Gastrocnemius medialis (tissue), 4 donors: ENCODE measurements around the gene TRIM16. TPM values are rescaled to one million over a fixed set of nuclear protein-coding genes. Genes with fewer than 3 reads are reported as not detected.
"Not testable (repeated sequence)": the region's sequence is repeated elsewhere in the genome, so short reads cannot be mapped to it uniquely, and the experiment has no call there.

Experiments used
- ATAC-seq, 2 donors: fragments of 150-250 bp; one replicate each; pipeline ENCODE4 v1.9.1; 2016
- DNase-seq, 2 donors: peaks; one replicate each; pipeline ENCODE4 v3.0.0-alpha.2; 2019
- H3K27ac ChIP-seq, 4 donors: fragments of 200-600 bp; sonication (generic); 1 replicate in 1 of 4; 2 replicates in 3 of 4; pipeline ENCODE4 v1.5.1; 2016 to 2018; ENCODE audit warnings: mild to moderate bottlenecking in 2 of 4, moderate library complexity in 1 of 4
- H3K27me3 ChIP-seq, 3 donors: fragments of 200-600 bp; sonication (generic) in 2 of 3; 1 replicate in 1 of 3; 2 replicates in 2 of 3; pipeline versions ENCODE4 v1.5.1 to v1.6.0; 2016 to 2019; ENCODE audit warnings: mild to moderate bottlenecking in 1 of 3, moderate library complexity in 1 of 3
- H3K36me3 ChIP-seq, 2 donors: fragments of 200-600 bp; sonication (generic) in 1 of 2; one replicate each; pipeline ENCODE4 v1.5.1; 2017 to 2018
- H3K4me1 ChIP-seq, 2 donors: fragments of 200-600 bp; sonication (generic) in 1 of 2; one replicate each; pipeline ENCODE4 v1.5.1; 2016 to 2017; ENCODE audit warnings: mild to moderate bottlenecking in 2 of 2
- H3K4me3 ChIP-seq, 4 donors: fragments of 200-600 bp; sonication (generic) in 3 of 4; 1 replicate in 1 of 4; 2 replicates in 3 of 4; pipeline ENCODE4 v1.5.1; 2016 to 2019; ENCODE audit warnings: mild to moderate bottlenecking in 2 of 4
- H3K9me3 ChIP-seq, 3 donors: fragments of 200-600 bp; sonication (generic) in 2 of 3; 1 replicate in 1 of 3; 2 replicates in 2 of 3; pipeline ENCODE4 v1.5.1; 2016 to 2019
- CTCF ChIP-seq, 5 experiments: fragments of 450-650 bp in 3 of 5; fragments of 200-600 bp in 2 of 5; sonication (generic) in 2 of 5; IDR thresholded peaks in 4 of 5; conservative IDR thresholded peaks in 1 of 5; 1 replicate in 4 of 5; 2 replicates in 1 of 5; pipeline ENCODE4 v1.5.1; 2016 to 2019; ENCODE audit warnings: antibody characterized with exemption in 5 of 5, mild to moderate bottlenecking in 3 of 5, moderate library complexity in 3 of 5
- POLR2A ChIP-seq, 2 donors: fragments of 450-650 bp; IDR thresholded peaks; one replicate each; pipeline ENCODE4 v1.6.1; 2017; ENCODE audit warnings: antibody characterized with exemption in 2 of 2, mild to moderate bottlenecking in 2 of 2, moderate library complexity in 2 of 2
- in situ Hi-C, 4 donors: fragments of 200-750 bp; cut with MboI; loops; one replicate each; pipeline versions ENCODE4 v1.15.0 to v1.8.0; 2017; ENCODE audit warnings: low sequenced_read_pairs in 4 of 4
- intact Hi-C: fragments of 100-400 bp; cut with DNase I; formaldehyde crosslinking; loops from one replicate; pipeline ENCODE4 v1.15.1; 2023; ENCODE audit warnings: low total_unique reads
- total RNA-seq, 4 donors: library from RNA; depleted of rRNA; stranded (reverse); fragments of >200 nt; gene quantifications; one replicate each; pipeline versions ENCODE4 v1.1.0 to v1.2.3, GENCODE V29; 2016

TRIM16 gene
- total RNA-seq, 4 donors from 2014 or later, result 14.0 to 33.0 (median 21.2) TPM

- DNase-seq, result peak; percentile 89 to 95
- TF ChIP-seq CTCF (IDR thresholded peaks at IDR 0.05 in 4 of 5, conservative IDR thresholded peaks at IDR 0.05 in 1 of 5) (no peak), POLR2A (IDR thresholded peaks at IDR 0.05) (peak; percentile 51 to 71)
- intact Hi-C loops (no loop called here), in situ Hi-C loops (no loop called here)
- peaks cover 21 to 22% of the 10 kb centered on the region in 2 donors for H3K4me1 ChIP-seq
- no peaks in the 10 kb centered on the region for H3K27me3 ChIP-seq
- no peaks in the 10 kb centered on the region for H3K9me3 ChIP-seq
- no peaks in the 10 kb centered on the region for H3K36me3 ChIP-seq
- peak overlapping the region; percentile 61 to 79 (median 68) for H3K4me3 ChIP-seq
- H3K27ac ChIP-seq, result peak overlapping the region; percentile 80 to 86 (median 82)
- ATAC-seq, result peak; percentile 93 to 95
These were observed 32.5 kb downstream of the TRIM16 start for GRCh38 chr17:15651583-15652110.

- ATAC-seq, result peak; percentile 2 to 5
- peaks cover 21 to 22% of the 10 kb centered on the region in 2 donors for H3K4me1 ChIP-seq
- intact Hi-C loops, result no loop called here
- H3K4me3 ChIP-seq, result peak overlapping the region; percentile 61 to 79 (median 68)
- H3K27ac ChIP-seq, result peak overlapping the region; percentile 80 to 86 (median 82)
- TF ChIP-seq CTCF (IDR thresholded peaks at IDR 0.05 in 4 of 5, conservative IDR thresholded peaks at IDR 0.05 in 1 of 5) (no peak), POLR2A (IDR thresholded peaks at IDR 0.05) (no peak)
- H3K36me3 ChIP-seq, result no peaks in the 10 kb centered on the region
- no peak for DNase-seq
- H3K27me3 ChIP-seq, result no peaks in the 10 kb centered on the region
- in situ Hi-C loops, result no loop called here
- H3K9me3 ChIP-seq, result no peaks in the 10 kb centered on the region
These were observed 33.1 kb downstream of the TRIM16 start for GRCh38 chr17:15650741-15651582.

- Histone ChIP-seq H3K27ac (peak overlapping the region; percentile 80 to 86 (median 82)), H3K27me3 (no peaks in the 10 kb centered on the region), H3K4me1 (peaks cover 28 to 30% of the 10 kb centered on the region in 2 donors), H3K4me3 (peak overlapping the region; percentile 61 to 79 (median 68)), H3K36me3 (no peaks in the 10 kb centered on the region), H3K9me3 (no peaks in the 10 kb centered on the region)
- no peak for TF ChIP-seq POLR2A (IDR thresholded peaks at IDR 0.05)
- no peak for TF ChIP-seq CTCF (IDR thresholded peaks at IDR 0.05 in 4 of 5, conservative IDR thresholded peaks at IDR 0.05 in 1 of 5)
- intact Hi-C loops, result no loop called here
- in situ Hi-C loops, result no loop called here
- DNase-seq (peak; percentile 52 to 56), ATAC-seq (peak in 1 of 2 donors; percentile 46)
These were observed 34.2 kb downstream of the TRIM16 start for GRCh38 chr17:15649861-15650421.

GRCh38 chr17:15648386-15648785 is 35.7 kb downstream of the TRIM16 start:
- Histone ChIP-seq H3K9me3 (no peaks in the 10 kb centered on the region), H3K4me1 (peaks cover 28 to 32% of the 10 kb centered on the region in 2 donors), H3K27me3 (no peaks in the 10 kb centered on the region), H3K36me3 (no peaks in the 10 kb centered on the region), H3K4me3 (peak overlapping the region; percentile 38 to 70 (median 64)), H3K27ac (peak overlapping the region; percentile 48 to 86 (median 68))
- intact Hi-C loops (no loop called here), in situ Hi-C loops (no loop called here)
- TF ChIP-seq POLR2A (IDR thresholded peaks at IDR 0.05) (no peak), CTCF (IDR thresholded peaks at IDR 0.05 in 4 of 5, conservative IDR thresholded peaks at IDR 0.05 in 1 of 5) (no peak)
- DNase-seq (no peak), ATAC-seq (no peak)

- DNase-seq, in situ Hi-C loops, H3K27me3 ChIP-seq, intact Hi-C loops, H3K9me3 ChIP-seq, H3K36me3 ChIP-seq, H3K4me3 ChIP-seq, ATAC-seq: not testable (repeated sequence)
- Histone ChIP-seq H3K4me1 (peaks cover 23 to 36% of the 10 kb centered on the region in 2 donors), H3K27ac (peak overlapping the region in 3 of 4 donors; percentile 31 to 46 (median 39))
These were observed 38.2 kb downstream of the TRIM16 start for GRCh38 chr17:15645942-15646312.

- ATAC-seq, intact Hi-C loops, in situ Hi-C loops: not testable (repeated sequence)
These were observed 38.8 kb downstream of the TRIM16 start for GRCh38 chr17:15645099-15645941.

More at GRCh38 chr17:15645099-15645941, 38.8 kb downstream of the TRIM16 start:
- H3K4me3 ChIP-seq, DNase-seq, H3K9me3 ChIP-seq, H3K36me3 ChIP-seq, H3K27me3 ChIP-seq: not testable (repeated sequence)
- Histone ChIP-seq H3K4me1 (peaks cover 17 to 38% of the 10 kb centered on the region in 2 donors), H3K27ac (peak overlapping the region in 3 of 4 donors; percentile 31 to 46 (median 39))
